ENCODE results near the gene ULK4. TPM values are rescaled to one million over a fixed set of nuclear protein-coding genes. Genes with fewer than 3 reads are reported as not detected.

The ULK4 gene
- total and polyA plus RNA-seq, 2 of the 4 experiments (the other 2 are of a cell fraction) = 2.7 to 5.0 TPM

DNA sequence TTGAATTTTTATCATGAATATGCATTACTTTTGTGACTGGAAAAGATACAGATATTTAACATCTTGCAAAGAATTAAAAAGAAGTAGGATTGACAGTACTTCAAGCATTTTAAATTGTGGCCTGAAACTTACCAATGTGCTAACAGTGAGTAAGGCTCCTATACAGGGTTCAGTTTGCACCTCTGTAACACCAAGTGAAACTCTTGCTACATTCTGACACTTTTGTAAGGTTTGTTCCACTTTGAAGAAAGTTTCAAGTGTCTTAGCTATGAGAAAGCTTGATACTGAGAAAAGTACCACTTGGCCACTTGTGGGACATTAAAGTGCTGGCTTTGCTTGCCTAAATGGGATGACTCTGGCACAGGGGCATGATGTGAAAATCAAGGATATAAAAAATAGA, 473.4 kb downstream of the ULK4 start:
- TF ChIP-seq NFE2L2 (IDR thresholded peaks at IDR 0.05; ENCODE audit: low read depth, low read length) (no peak), MAFK (IDR thresholded peaks at IDR 0.05; ENCODE audit: low read depth, low read length) (no peak), FOS (IDR thresholded peaks at IDR 0.05; ENCODE audit: low read depth, low read length) (no peak)
- DNase-seq = no peak
- Histone ChIP-seq H3K27ac (ENCODE audit: insufficient read depth, low read length) (no peak overlapping the region), H4K5ac (ENCODE audit: low read depth, low read length) (no peak overlapping the region), H4K8ac (ENCODE audit: low read depth in 2 of 2, low read length in 2 of 2) (no peak overlapping the region), H2BK120ac (ENCODE audit: low read depth, low read length) (no peak overlapping the region), H3K9me3 (ENCODE audit: control insufficient read depth, insufficient read depth, low read length) (no peaks in the 10 kb centered on the region), H4K91ac (ENCODE audit: insufficient read depth, low read depth, low read length) (no peak overlapping the region), H4K20me1 (ENCODE audit: insufficient read depth, low read length) (no peaks in the 10 kb centered on the region), H3K4ac (ENCODE audit: low read depth, low read length) (no peak overlapping the region), H2AK5ac (ENCODE audit: low read depth, low read length) (no peak overlapping the region), H3K4me2 (ENCODE audit: low read depth, low read length) (no peak overlapping the region), H3K14ac (replicated peaks; ENCODE audit: low read depth, low read length) (no peak overlapping the region), H3K4me1 (ENCODE audit: control insufficient read depth, insufficient read depth, low read length) (no peaks in the 10 kb centered on the region), H3K9ac (ENCODE audit: low read depth, low read length) (no peak overlapping the region), H3K18ac (ENCODE audit: low read depth, low read length) (no peak overlapping the region), H2AFZ (replicated peaks; ENCODE audit: low read length, poor library complexity) (no peak overlapping the region), H2AK9ac (replicated peaks; ENCODE audit: low read depth, low read length, poor library complexity) (no peak overlapping the region), H3K36me3 (ENCODE audit: control insufficient read depth, insufficient read depth, low read length) (no peaks in the 10 kb centered on the region), H3K56ac (ENCODE audit: extremely low read depth, insufficient read depth, low read length) (no peak overlapping the region), H3K79me1 (ENCODE audit: low read depth in 1 of 2, low read length in 2 of 2) (no peaks in the 10 kb centered on the region), H2BK5ac (ENCODE audit: low read depth, low read length, poor library complexity, severe bottlenecking) (no peak overlapping the region), H3K27me3 (ENCODE audit: control insufficient read depth, insufficient read depth, low read length) (no peaks in the 10 kb centered on the region), H3K9me1 (ENCODE audit: insufficient read depth, low read length) (no peaks in the 10 kb centered on the region), H3K23ac (ENCODE audit: low read depth, low read length) (no peak overlapping the region), H3K4me3 (ENCODE audit: insufficient read depth, low read depth, low read length) (no peak overlapping the region), H2BK20ac (ENCODE audit: low read depth, low read length) (no peak overlapping the region), H2BK15ac (ENCODE audit: low read depth, low read length) (no peak overlapping the region)
- in situ Hi-C loops (cut with MboI; ENCODE audit: low sequenced_read_pairs) = no loop called here
- POLR2A ChIA-PET (ENCODE audit: unreplicated experiment) = no interaction called here
- dilution Hi-C loops (cut with HindIII; ENCODE audit: low sequenced_read_pairs, unreplicated experiment) = no loop called here
- ATAC-seq (ENCODE audit: low read depth) = no peak
- CTCF ChIA-PET = no interaction called here
- intact Hi-C loops (cut with micrococcal nuclease) = no loop called here
- BruUV-seq (replicated peaks) = no TSS peak
